NCI-H82 treated with DMSO at 0.1 percent for 48 hours (cell line): ENCODE results near the gene SELENOH.
A peak's percentile ranks its signal among the peaks of the same experiment; 100 is the strongest.

Experiments used
- DNase-seq: peaks from one replicate; lab custom pipeline; 2025; ENCODE audit not compliant: unreplicated experiment; lab: John Stamatoyannopoulos, UW

SELENOH gene

DNA sequence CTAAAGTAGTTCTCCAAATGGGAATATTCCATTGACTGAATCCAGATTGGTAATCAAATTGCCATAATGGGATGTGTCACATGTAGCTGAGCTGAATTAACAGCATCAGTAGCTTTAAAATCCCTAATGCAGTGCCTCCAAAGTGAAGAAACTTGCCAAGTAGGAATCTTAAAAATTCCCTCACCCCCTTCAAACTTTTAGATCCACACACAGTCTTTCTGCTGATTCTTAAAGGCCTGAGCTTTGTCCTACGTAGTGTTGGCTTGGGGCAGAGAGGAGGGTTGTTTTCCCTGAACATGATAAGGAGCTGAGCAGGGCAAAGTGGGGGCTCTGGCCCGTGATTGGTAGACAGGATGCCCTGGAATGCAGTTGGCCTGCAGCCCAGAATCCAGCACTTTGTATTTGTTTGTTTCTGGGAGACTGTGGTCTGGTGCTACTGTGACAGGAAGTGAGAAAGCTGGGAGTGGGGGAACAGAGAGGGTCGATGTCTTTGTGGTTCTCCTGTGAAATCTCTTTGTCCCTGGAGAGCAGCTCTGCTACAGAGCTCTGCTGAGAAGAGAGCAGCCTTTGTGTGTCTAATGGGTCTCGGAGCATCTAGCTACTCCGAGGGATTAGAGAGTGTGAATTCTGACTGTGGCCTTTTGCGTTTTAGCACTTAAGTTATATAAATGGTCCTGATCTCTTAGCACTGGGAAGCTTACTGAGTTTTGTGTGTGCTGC, 37.2 kb downstream of the SELENOH start:
- peak; percentile 37 for DNase-seq

DNA sequence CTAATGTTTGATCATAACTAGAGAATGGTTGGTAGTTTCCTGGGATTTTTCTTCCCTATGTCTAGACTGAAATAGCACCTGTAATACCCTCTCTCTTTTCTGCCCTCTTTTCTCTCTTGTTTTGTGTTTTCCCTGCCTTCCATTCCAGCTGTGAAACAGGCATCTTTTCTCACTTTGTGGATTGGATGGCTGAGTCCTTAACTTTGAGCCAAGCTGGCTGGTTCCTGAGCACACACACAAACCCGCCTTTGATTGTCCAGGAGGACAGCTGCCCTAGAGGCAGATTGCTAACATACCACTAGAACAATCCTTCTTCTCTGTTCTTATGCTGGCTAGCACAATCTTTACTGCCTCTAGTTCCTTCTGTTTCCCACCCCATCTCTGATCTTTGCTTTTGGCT, 38.0 kb downstream of the SELENOH start:
- no peak for DNase-seq

DNA sequence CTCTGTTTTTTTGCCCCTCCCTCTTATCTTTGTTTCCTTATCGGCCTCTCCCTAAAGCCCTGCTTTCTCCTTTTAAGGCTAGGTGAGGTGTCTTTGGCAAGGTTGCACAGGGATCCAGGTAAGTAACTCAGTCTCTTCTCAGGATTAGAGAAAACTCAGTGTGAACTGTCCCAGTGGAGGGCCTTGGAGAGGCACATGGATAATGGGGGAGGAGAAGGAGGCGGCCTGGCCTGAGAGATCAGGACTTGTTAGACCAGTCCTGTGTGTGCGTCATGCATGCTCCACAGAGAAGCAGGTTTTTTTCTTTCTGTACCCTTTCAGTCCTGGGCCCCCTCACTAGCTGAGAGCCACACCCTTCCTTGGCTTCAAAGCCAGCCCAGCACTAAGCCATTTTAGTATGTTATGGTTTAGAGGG, 40.2 kb downstream of the SELENOH start:
- no peak for DNase-seq

GRCh38 chr11:57785072-57785471, 43.8 kb downstream of the SELENOH start:
- no peak for DNase-seq

DNA sequence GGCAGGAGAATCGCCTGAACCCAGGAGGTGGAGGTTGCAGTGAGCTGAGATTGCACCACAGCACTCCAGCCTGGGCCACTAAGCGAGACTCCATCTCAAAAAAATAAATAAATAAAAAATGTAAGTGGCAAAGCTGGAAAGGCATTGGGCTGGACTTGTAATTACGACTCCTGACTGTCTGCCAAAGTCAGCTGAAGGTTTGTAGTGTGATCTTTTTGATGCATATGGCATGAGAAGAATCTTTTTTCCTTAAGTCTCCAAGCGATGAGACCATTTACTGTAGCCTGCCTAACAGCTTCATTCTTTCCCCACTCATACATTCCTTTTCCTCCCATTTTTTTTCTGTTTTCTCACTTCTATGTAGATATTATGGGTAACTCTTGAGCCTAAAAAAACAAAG, 45.1 kb downstream of the SELENOH start:
- DNase-seq: no peak

- no peak for DNase-seq
Measured at GRCh38 chr11:57787006-57787604, 45.8 kb downstream of the SELENOH start.

DNA sequence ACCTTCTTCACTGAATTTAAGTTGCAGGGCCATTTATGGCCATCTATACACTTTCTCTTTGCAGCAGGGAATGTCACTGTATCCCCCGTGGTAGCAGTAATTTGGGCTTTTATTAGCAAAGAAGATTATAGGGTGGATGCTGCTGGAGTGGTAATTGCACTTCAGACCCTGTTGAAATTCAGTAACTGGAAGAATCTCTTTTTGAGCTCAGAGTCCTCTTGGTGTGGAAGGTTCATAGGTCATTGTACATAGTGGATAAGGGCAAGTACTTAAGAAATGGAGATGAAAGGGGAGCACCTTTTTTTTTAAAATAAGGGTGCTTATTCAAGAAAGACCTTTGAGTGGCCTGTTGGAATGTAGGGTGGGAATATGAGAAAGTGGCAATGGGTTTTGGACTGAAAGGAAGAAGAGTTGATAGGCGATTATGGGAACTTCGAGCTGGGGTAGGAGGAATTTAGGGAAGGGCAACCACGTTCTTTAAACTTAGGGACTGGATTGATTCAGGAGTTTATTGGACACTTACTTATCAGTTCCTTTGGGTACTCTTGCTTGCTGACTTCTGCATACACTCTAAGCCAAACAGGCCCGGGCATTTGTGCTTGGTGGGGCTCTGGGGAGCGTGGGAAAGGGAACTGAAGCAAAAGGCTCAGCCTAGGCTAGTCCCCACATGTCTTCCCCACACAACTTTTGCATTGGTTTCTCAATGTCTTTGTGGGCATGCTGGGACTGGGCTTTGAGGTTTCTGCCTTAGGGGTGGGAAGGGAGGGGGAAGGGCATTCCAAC, 46.8 kb downstream of the SELENOH start:
- no peak for DNase-seq

DNA sequence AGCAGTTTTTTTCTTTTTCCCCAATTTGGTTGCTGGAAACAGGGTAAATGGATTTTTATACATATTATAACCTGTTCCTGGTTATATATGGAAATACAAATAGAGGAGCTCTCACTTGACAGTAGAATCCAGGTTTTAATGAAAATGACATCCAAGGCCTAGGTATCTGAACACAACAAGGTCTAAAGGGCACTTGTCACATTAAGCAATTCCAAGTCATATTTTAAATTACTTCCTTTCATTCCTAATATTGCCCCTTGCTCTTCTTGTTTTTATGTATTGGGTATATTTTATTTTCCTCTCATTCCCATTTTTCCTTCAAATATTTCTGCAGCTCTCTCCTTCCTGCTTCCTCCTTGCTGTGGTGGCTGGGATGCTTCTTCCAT, 47.4 kb downstream of the SELENOH start:
- no peak for DNase-seq

GRCh38 chr11:57791321-57792059, 50.2 kb downstream of the SELENOH start:
- DNase-seq: no peak

- DNase-seq: no peak
Measured at GRCh38 chr11:57792060-57792541, 50.8 kb downstream of the SELENOH start.

DNA sequence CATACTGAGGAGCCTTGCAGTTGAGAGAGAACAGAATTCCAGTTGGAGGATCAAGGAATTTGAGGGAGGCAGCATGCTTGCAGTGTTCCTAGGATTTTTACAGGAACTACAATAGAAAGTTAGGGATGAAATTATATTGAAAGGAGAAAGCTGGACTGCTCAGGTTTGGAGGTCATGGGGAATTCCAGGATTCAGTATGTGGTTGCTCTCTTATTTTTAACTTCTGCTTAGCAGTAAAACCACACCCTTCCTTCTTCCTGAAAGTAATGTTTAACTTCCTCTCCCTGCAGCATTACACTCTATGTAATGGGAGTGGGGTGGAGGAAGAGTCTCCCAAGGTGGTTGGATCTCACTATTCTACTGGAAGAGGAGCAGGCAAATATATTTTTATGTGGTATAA, 51.6 kb downstream of the SELENOH start:
- no peak for DNase-seq
